Fibroblast of lung (primary cell): ENCODE data around the gene SLC2A1. TPM values are rescaled to one million over a fixed set of nuclear protein-coding genes. Genes with fewer than 3 reads are reported as not detected.

Source experiments
- DNase-seq, 2 donors: peaks; one replicate each; pipeline versions ENCODE4 v3.0.0 to v3.0.0-alpha.2; 2010; ENCODE audit warnings: low read depth in 2 of 2
- H2AFZ ChIP-seq: 2 replicates; pipeline ENCODE4 v1.5.1; 2012; ENCODE audit warnings: low read length, control low read depth, inconsistent platforms
- H3K27ac ChIP-seq: 2 replicates; pipeline ENCODE4 v1.5.1; 2011; ENCODE audit warnings: low read length, control low read depth; ENCODE audit not compliant: insufficient read depth
- H3K27me3 ChIP-seq: 2 replicates; pipeline ENCODE4 v1.5.1; 2011; ENCODE audit warnings: mild to moderate bottlenecking, low read length; ENCODE audit not compliant: control insufficient read depth, insufficient read depth
- H3K36me3 ChIP-seq: 2 replicates; pipeline ENCODE4 v1.5.1; 2011; ENCODE audit warnings: low read length; ENCODE audit not compliant: control insufficient read depth, insufficient read depth
- H3K4me1 ChIP-seq: 2 replicates; pipeline ENCODE4 v1.5.1; 2011; ENCODE audit warnings: low read length; ENCODE audit not compliant: control insufficient read depth, insufficient read depth; ENCODE audit errors: extremely low read depth
- H3K4me2 ChIP-seq: 2 replicates; pipeline ENCODE4 v1.5.1; 2011; ENCODE audit warnings: low read length, control low read depth; ENCODE audit not compliant: insufficient read depth; ENCODE audit errors: extremely low read depth
- H3K4me3 ChIP-seq, 4 experiments: fragments of 200-600 bp in 1 of 4; sonication (generic) in 1 of 4; replicated peaks in 1 of 4; 2 replicates each; pipeline ENCODE4 v1.5.1; 2011 to 2016; ENCODE audit warnings: low read length in 4 of 4, low read depth in 3 of 4, mild to moderate bottlenecking in 3 of 4, control low read depth in 2 of 4, inconsistent platforms in 1 of 4, mixed read lengths in 1 of 4; ENCODE audit not compliant: insufficient read depth in 1 of 4; ENCODE audit errors: control extremely low read depth in 1 of 4
- H3K79me2 ChIP-seq: 2 replicates; pipeline ENCODE4 v1.5.1; 2012; ENCODE audit warnings: mild to moderate bottlenecking, low read length, inconsistent platforms; ENCODE audit not compliant: control insufficient read depth, insufficient read depth
- H3K9ac ChIP-seq: 2 replicates; pipeline ENCODE4 v1.5.1; 2011; ENCODE audit warnings: mild to moderate bottlenecking, low read length, control low read depth; ENCODE audit not compliant: insufficient read depth
- H3K9me3 ChIP-seq: 2 replicates; pipeline ENCODE4 v1.5.1; 2012; ENCODE audit warnings: low read depth, low read length; ENCODE audit not compliant: control insufficient read depth, insufficient read depth
- H4K20me1 ChIP-seq: 2 replicates; pipeline ENCODE4 v1.5.1; 2011; ENCODE audit warnings: low read length; ENCODE audit not compliant: control insufficient read depth, insufficient read depth; ENCODE audit errors: extremely low read depth
- CTCF ChIP-seq, 2 donors: IDR thresholded peaks in 1 of 2; conservative IDR thresholded peaks in 1 of 2; 1 replicate in 1 of 2; 2 replicates in 1 of 2; pipeline ENCODE4 v1.5.1; 2011 to 2012; ENCODE audit warnings: low read length in 2 of 2, control low read depth in 1 of 2, inconsistent platforms in 1 of 2, low read depth in 1 of 2, mild to moderate bottlenecking in 1 of 2
- EZH2 ChIP-seq: IDR thresholded peaks from 2 replicates; pipeline ENCODE4 v1.5.1; 2012; ENCODE audit warnings: low read length, control low read depth, mild to moderate bottlenecking; ENCODE audit errors: missing control alignments
- polyA plus RNA-seq, 2 donors: library from polyadenylated mRNA; depleted of rRNA in 1 of 2; stranded (reverse) in 1 of 2; unstranded in 1 of 2; fragments of >200 nt; gene quantifications; 2 replicates each; pipeline ENCODE4 v1.2.1, GENCODE V29; 2011 to 2012; ENCODE audit warnings: missing spikeins in 1 of 2
- total RNA-seq: library from RNA; depleted of rRNA; stranded (reverse); fragments of >200 nt; gene quantifications from 2 replicates; pipeline ENCODE4 v1.2.1, GENCODE V29; 2014

The SLC2A1 gene
- total and polyA plus RNA-seq, 2 donors (not counting 1 experiment from before 2014, with no cell fraction given) = 29.9 to 56.5 TPM

GRCh38 chr1:42931911-42932422 is 26.7 kb downstream of the SLC2A1 start:
- DNase-seq = no peak
- Histone ChIP-seq H3K9ac (no peak overlapping the region), H3K27ac (no peak overlapping the region), H3K4me3 (no peak overlapping the region), H2AFZ (no peak overlapping the region), H3K79me2 (peaks cover 12% of the 10 kb centered on the region), H3K4me1 (peaks cover 9% of the 10 kb centered on the region), H4K20me1 (no peaks in the 10 kb centered on the region), H3K27me3 (no peaks in the 10 kb centered on the region), H3K36me3 (peaks cover 24% of the 10 kb centered on the region), H3K9me3 (no peaks in the 10 kb centered on the region), H3K4me2 (no peak overlapping the region)
- TF ChIP-seq EZH2 (no peak), CTCF (conservative IDR thresholded peaks at IDR 0.05 in 1 of 2, IDR thresholded peaks at IDR 0.05 in 1 of 2; ENCODE audit: low read depth in 1 of 2, low read length in 2 of 2) (no peak)

GRCh38 chr1:42931108-42931539 is 27.5 kb downstream of the SLC2A1 start:
- Histone ChIP-seq H3K27me3 (no peaks in the 10 kb centered on the region), H3K4me1 (peaks cover under 1% of the 10 kb centered on the region), H3K4me3 (no peak overlapping the region), H2AFZ (no peak overlapping the region), H3K4me2 (no peak overlapping the region), H3K9ac (no peak overlapping the region), H3K9me3 (no peaks in the 10 kb centered on the region), H3K27ac (no peak overlapping the region), H3K79me2 (peaks cover 12% of the 10 kb centered on the region), H4K20me1 (no peaks in the 10 kb centered on the region), H3K36me3 (peaks cover 24% of the 10 kb centered on the region)
- peak; percentile 41 to 57 for DNase-seq
- TF ChIP-seq CTCF (conservative IDR thresholded peaks at IDR 0.05 in 1 of 2, IDR thresholded peaks at IDR 0.05 in 1 of 2; ENCODE audit: low read depth in 1 of 2, low read length in 2 of 2) = peak; percentile 48 to 66
- TF ChIP-seq EZH2 = no peak

- no peak overlapping the region for H3K27ac ChIP-seq
- no peaks in the 10 kb centered on the region for H3K4me1 ChIP-seq
- H3K4me2 ChIP-seq = no peak overlapping the region
- peaks cover 7% of the 10 kb centered on the region for H3K79me2 ChIP-seq
- H3K27me3 ChIP-seq = no peaks in the 10 kb centered on the region
- no peaks in the 10 kb centered on the region for H4K20me1 ChIP-seq
- H3K9me3 ChIP-seq = no peaks in the 10 kb centered on the region
- peaks cover 24% of the 10 kb centered on the region for H3K36me3 ChIP-seq
- TF ChIP-seq CTCF (conservative IDR thresholded peaks at IDR 0.05 in 1 of 2, IDR thresholded peaks at IDR 0.05 in 1 of 2; ENCODE audit: low read depth in 1 of 2, low read length in 2 of 2) (no peak), EZH2 (no peak)
- no peak overlapping the region for H3K4me3 ChIP-seq
- no peak for DNase-seq
- no peak overlapping the region for H3K9ac ChIP-seq
- no peak overlapping the region for H2AFZ ChIP-seq
These were observed 28.2 kb downstream of the SLC2A1 start for GRCh38 chr1:42930178-42931107.
